WTC11 (cell line): ENCODE measurements around the gene ADAM12.

Experiments used
- ARID4B ChIP-seq: sonication (generic); formaldehyde crosslinking; IDR thresholded peaks from 2 replicates; pipeline ENCODE4 v1.8.0; 2023; ENCODE audit warnings: missing genetic modification reagents, mild to moderate bottlenecking, borderline replicate concordance
- CTCF ChIP-seq: fragments of 200-600 bp; IDR thresholded peaks from 2 replicates; pipeline ENCODE4 v1.8.0; 2022; ENCODE audit warnings: antibody characterized with exemption
- EMX1 ChIP-seq: fragments of 250-450 bp; sonication (Bioruptor Pico); IDR thresholded peaks from 2 replicates; pipeline ENCODE4 v1.8.0; 2021; ENCODE audit warnings: mild to moderate bottlenecking
- FOXJ3 ChIP-seq: sonication (generic); formaldehyde crosslinking; IDR thresholded peaks from 2 replicates; pipeline ENCODE4 v1.9.0; 2021; ENCODE audit warnings: missing genetic modification reagents, mild to moderate bottlenecking, borderline replicate concordance
- FOXP1 ChIP-seq: sonication (generic); formaldehyde crosslinking; IDR thresholded peaks from 2 replicates; pipeline ENCODE4 v1.8.0; 2022; ENCODE audit warnings: missing genetic modification reagents, mild to moderate bottlenecking, moderate library complexity, borderline replicate concordance
- SMAD4 ChIP-seq: sonication (generic); formaldehyde crosslinking; IDR thresholded peaks from 2 replicates; pipeline ENCODE4 v1.8.0; 2022; ENCODE audit warnings: mild to moderate bottlenecking, missing genetic modification reagents
- TEAD4 ChIP-seq: sonication (generic); formaldehyde crosslinking; IDR thresholded peaks from 2 replicates; pipeline ENCODE4 v1.8.0; 2022; ENCODE audit warnings: mild to moderate bottlenecking, missing genetic modification reagents
- USF2 ChIP-seq: sonication (generic); formaldehyde crosslinking; IDR thresholded peaks from 2 replicates; pipeline ENCODE4 v1.8.1; 2023; ENCODE audit warnings: mild to moderate bottlenecking, missing genetic modification reagents, moderate library complexity

- TF ChIP-seq CTCF (no peak), USF2 (CRISPR knock-in tag) (no peak), FOXJ3 (CRISPR knock-in tag) (no peak), ARID4B (CRISPR knock-in tag) (no peak), TEAD4 (CRISPR knock-in tag) (no peak), FOXP1 (CRISPR knock-in tag) (no peak), SMAD4 (CRISPR knock-in tag) (no peak), EMX1 (no peak)
These were observed 371.4 kb downstream of the ADAM12 start for GRCh38 chr10:126016882-126017281.
